Thymus (tissue), 11 donors: Measurements from ENCODE around the gene EVI5. TPM values are rescaled to one million over a fixed set of nuclear protein-coding genes. Genes with fewer than 3 reads are reported as not detected.

Experiments
- DNase-seq, 9 donors: peaks; one replicate each; pipeline ENCODE4 v3.0.0-alpha.2; 2013; ENCODE audit warnings: low spot score in 9 of 9, low read depth in 6 of 9, missing footprints in 1 of 9
- H3K27ac ChIP-seq, 2 donors: one replicate each; pipeline ENCODE4 v1.5.1; 2013; ENCODE audit warnings: control low read depth in 1 of 2, low read depth in 1 of 2, low read length in 1 of 2, mild to moderate bottlenecking in 1 of 2, moderate library complexity in 1 of 2
- H3K27me3 ChIP-seq, 2 donors: one replicate each; pipeline ENCODE4 v1.5.1; 2013; ENCODE audit warnings: low read length in 1 of 2; ENCODE audit not compliant: control insufficient read depth in 2 of 2, insufficient read depth in 1 of 2
- H3K36me3 ChIP-seq, 2 donors: one replicate each; pipeline ENCODE4 v1.5.1; 2013; ENCODE audit warnings: low read length in 1 of 2, mild to moderate bottlenecking in 1 of 2, moderate library complexity in 1 of 2; ENCODE audit not compliant: control insufficient read depth in 2 of 2, insufficient read depth in 2 of 2
- H3K4me1 ChIP-seq, 2 donors: one replicate each; pipeline ENCODE4 v1.5.1; 2013; ENCODE audit warnings: low read length in 2 of 2; ENCODE audit not compliant: control insufficient read depth in 2 of 2, insufficient read depth in 2 of 2
- H3K4me3 ChIP-seq, 2 donors: one replicate each; pipeline ENCODE4 v1.5.1; 2013; ENCODE audit warnings: low read length in 2 of 2, control low read depth in 1 of 2, mild to moderate bottlenecking in 1 of 2
- H3K9me3 ChIP-seq, 2 donors: one replicate each; pipeline ENCODE4 v1.5.1; 2013; ENCODE audit warnings: low read length in 1 of 2, mild to moderate bottlenecking in 1 of 2; ENCODE audit not compliant: control insufficient read depth in 2 of 2, insufficient read depth in 1 of 2
- WGBS: extraction: QIAGEN DNeasy Blood & Tissue Kit; methylation state at CpG from one replicate; pipeline ENCODE4 v1.1.7; 2013; 5-methylcytosine and 5-hydroxymethylcytosine counted together
- polyA plus RNA-seq: library from polyadenylated mRNA; stranded (reverse); fragments of 200-250 nt; gene quantifications from one replicate; pipeline ENCODE4 v1.2.3, GENCODE V29; 2013
- total RNA-seq: library from RNA; stranded (reverse); fragments of 120-200 nt; gene quantifications from one replicate; pipeline ENCODE4 v1.2.4, GENCODE V29; 2013
- donor health status: healthy.

Gene EVI5
- total and polyA plus RNA-seq, 2 donors = 2.8 to 7.1 TPM

DNA sequence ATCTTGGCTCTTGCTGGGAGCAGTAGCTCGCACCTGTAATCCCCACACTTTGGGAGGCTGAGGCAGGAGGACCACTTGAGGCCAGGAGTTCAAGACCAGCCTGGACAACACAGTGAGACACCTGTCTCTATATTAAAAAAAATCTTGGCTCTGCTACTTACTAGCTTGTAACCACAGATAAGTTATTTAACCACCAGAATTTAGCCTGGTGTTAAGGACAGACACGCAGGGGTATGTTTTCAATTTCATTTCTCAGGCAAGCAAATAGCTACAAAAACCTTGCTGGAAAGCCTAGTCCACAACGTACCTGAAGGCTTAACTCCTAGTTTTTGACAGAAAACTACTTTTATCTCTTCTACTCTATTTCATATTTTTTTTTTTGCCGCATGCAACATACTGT lies 273.4 kb downstream of the EVI5 start:
- no peak for DNase-seq
- H3K27ac ChIP-seq = no peak overlapping the region
- no peaks in the 10 kb centered on the region for H3K27me3 ChIP-seq
- H3K36me3 ChIP-seq = no peaks in the 10 kb centered on the region
- H3K4me3 ChIP-seq = no peak overlapping the region
- WGBS = 97% methylated on average over 4 of the region's 4 CpGs
- H3K9me3 ChIP-seq = no peaks in the 10 kb centered on the region
- no peaks in the 10 kb centered on the region for H3K4me1 ChIP-seq

DNA sequence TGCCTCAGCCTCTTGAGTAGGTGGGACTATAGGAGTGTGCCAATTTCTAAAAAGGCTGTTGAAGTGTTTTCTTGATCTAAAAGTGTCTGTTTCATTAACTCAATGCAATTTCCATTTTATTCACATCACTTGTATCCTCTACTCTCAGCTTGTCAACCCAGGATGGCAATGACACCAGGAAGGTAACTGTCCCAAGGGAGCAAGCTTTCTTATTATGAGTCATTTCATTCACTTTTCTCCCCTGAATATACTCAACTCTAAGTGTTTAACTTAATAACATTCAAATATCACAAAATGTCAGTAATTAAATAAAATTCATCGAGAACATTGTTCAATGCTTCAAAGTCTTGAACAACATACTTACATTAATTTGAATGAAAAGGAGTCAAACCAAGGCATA lies 275.3 kb downstream of the EVI5 start:
- Histone ChIP-seq H3K36me3 (no peaks in the 10 kb centered on the region), H3K9me3 (no peaks in the 10 kb centered on the region), H3K4me3 (no peak overlapping the region), H3K27me3 (no peaks in the 10 kb centered on the region), H3K27ac (no peak overlapping the region), H3K4me1 (peaks cover 7 to 14% of the 10 kb centered on the region in 2 donors)
- WGBS = 98% methylated on average over 1 of the region's 1 CpG
- no peak for DNase-seq

DNA sequence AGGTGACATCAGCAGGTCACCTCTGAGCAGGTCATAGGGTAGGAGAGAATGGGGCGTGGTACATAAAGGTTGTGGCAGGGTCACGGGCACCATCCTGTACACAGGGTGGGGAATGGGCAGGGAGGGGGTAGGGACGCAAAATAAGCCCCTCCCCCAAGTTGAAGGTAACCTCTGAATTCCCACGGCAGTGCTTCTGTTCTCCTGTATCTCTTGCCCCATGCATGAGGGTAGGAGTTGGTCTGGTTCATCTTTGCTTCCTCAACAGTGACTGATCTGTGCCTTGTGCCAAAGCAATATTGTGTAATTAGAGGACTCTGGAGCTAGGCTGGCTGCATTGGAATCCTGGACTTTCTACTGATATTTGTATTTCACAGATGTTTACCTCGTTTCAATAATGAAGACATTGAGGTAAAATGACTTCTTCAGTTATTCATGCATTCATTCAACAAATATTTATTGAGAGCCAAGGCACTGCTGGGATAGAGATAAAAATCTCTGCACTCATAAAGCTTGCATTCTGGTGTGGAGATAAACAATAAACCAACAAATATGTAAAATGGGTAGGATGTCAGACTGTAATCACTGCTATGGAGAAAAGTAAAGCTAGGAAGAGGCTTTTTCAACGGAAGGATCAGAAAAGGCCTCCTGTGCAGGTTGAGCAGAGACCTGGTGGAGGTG lies 279.8 kb downstream of the EVI5 start:
- no peak for DNase-seq
- no peaks in the 10 kb centered on the region for H3K9me3 ChIP-seq
- 53% methylated on average over 6 of the region's 6 CpGs for WGBS
- H3K4me3 ChIP-seq = no peak overlapping the region
- H3K27me3 ChIP-seq = no peaks in the 10 kb centered on the region
- H3K4me1 ChIP-seq = peaks cover 17 to 28% of the 10 kb centered on the region in 2 donors
- peak overlapping the region; percentile 83 to 91 for H3K27ac ChIP-seq
- H3K36me3 ChIP-seq = no peaks in the 10 kb centered on the region

DNA sequence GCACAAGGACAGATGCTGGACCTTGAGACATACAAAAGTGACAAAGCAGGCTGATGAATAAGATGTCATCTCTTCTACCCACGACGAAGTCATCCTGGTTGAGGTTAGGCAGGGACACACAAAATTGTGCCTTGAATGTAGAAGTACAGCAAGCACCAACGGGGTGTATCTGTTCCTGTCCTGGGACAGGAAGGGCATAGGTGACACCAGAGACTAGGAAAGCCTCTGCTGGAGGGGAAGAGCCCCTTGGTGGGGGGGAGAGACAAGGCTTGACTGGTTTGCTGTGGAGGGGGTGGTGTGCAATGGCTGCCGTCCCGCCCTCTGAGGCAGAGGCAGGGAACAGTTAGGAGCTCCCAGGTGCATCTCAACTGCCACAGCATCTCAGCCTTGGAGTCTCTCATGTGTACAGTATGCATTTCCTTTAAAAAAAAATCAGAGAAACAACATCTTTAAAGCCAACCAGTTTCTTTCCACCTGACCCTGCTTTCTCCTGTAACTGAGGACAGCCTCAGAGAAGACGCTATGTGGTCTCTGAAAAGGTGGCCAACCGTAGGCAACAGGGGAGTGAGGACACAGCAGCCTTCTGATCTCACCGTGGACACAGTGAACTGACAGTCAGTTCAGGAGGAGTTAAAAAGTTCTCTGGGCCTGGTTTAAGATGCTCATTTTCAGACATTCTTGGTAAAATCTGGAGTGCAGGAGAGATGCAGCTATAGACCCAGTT lies 280.5 kb downstream of the EVI5 start:
- no peaks in the 10 kb centered on the region for H3K9me3 ChIP-seq
- no peaks in the 10 kb centered on the region for H3K36me3 ChIP-seq
- no peaks in the 10 kb centered on the region for H3K27me3 ChIP-seq
- DNase-seq = peak in 6 of 9 donors; percentile 50 to 84 (median 66)
- H3K4me3 ChIP-seq = no peak overlapping the region
- peaks cover 17 to 29% of the 10 kb centered on the region in 2 donors for H3K4me1 ChIP-seq
- 10% methylated on average over 8 of the region's 8 CpGs for WGBS
- H3K27ac ChIP-seq = peak overlapping the region; percentile 83 to 91

DNA sequence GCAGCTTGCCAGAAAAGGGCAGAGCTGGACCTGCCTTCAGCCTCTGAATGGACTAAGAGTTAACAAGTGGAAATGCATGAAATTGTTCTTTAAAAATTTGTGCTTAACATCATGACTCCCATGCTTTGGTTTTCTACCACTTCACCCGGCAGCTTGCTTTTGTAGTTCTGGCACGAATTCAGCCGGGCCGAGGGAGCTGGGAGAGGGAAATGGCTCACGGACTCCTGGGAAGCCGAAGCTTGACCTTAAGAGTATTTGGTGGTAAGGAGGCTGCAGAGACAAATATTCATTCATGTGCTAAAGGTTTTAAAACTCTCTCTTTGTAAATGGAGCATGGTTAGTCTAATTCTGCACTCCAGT lies 281.0 kb downstream of the EVI5 start:
- no peaks in the 10 kb centered on the region for H3K36me3 ChIP-seq
- H3K4me3 ChIP-seq = no peak overlapping the region
- peaks cover 17 to 32% of the 10 kb centered on the region in 2 donors for H3K4me1 ChIP-seq
- no peak for DNase-seq
- H3K9me3 ChIP-seq = no peaks in the 10 kb centered on the region
- H3K27ac ChIP-seq = peak overlapping the region in 1 of 2 donors; percentile 91
- no peaks in the 10 kb centered on the region for H3K27me3 ChIP-seq
- 92% methylated on average over 6 of the region's 6 CpGs for WGBS

DNA sequence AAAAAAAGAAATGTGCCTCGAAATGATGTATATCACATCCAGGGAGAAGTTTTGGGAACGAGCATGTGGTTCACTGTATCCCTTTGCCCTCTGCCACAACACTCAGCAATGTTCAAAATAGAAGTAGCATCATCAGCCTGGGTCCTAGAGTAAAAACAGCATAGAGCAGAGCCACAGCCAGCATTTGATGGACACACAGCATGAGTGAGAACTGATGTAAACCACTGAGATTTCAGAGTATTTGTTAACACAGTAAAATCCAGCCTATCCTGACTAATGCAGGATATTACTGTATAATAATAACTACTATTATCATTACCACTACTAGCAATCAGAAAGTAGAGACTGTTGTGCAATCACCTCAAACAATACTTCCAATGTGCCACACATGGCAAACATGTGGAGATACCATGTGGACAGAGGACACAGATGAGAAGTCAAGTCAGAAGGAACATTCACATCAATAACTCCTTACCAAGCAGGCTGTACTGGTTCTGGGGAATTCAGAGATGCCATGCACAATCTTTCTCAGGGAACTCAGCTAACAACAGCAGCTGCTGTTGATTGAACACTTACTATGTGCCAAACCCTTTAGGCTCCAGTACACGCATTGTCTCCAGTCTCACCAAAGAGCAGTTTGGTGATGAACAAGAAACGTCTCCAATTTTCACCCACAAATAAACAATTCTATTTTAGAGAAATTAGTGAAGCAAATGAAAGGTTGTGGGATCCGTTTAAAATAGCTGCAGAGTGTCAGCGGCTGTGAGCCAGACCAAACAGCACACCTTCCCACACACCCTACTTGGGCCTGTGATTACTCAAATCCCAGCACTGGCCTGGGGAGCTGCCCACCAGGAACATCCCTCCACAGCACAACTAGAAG lies 281.6 kb downstream of the EVI5 start:
- 82% methylated on average over 6 of the region's 6 CpGs for WGBS
- DNase-seq = peak in 1 of 9 donors; percentile 32
- no peak overlapping the region for H3K4me3 ChIP-seq
- no peaks in the 10 kb centered on the region for H3K27me3 ChIP-seq
- peaks cover 17 to 32% of the 10 kb centered on the region in 2 donors for H3K4me1 ChIP-seq
- H3K27ac ChIP-seq = peak overlapping the region in 1 of 2 donors; percentile 91
- H3K36me3 ChIP-seq = no peaks in the 10 kb centered on the region
- no peaks in the 10 kb centered on the region for H3K9me3 ChIP-seq

DNA sequence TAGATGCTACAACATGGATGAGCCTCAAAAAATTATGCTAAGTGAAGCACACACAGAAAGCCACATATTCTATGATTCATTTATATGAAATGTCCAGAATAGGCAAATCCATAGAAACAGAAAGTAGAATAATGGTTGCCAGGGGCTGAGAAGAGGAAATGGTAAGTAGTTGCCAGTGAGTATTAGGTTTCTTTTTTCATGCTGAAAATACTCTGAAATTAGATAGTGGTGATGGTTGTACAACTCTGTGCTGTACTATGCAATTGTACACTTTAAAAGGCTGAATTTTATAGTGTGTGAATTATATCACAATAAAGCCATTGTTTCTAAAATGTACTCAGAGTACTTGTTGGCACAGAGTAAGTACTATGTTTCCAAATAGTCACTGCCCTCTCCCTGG lies 282.7 kb downstream of the EVI5 start:
- no peaks in the 10 kb centered on the region for H3K36me3 ChIP-seq
- no peaks in the 10 kb centered on the region for H3K9me3 ChIP-seq
- no peak overlapping the region for H3K4me3 ChIP-seq
- no peaks in the 10 kb centered on the region for H3K27me3 ChIP-seq
- H3K4me1 ChIP-seq = peaks cover 17 to 32% of the 10 kb centered on the region in 2 donors
- no peak for DNase-seq
- H3K27ac ChIP-seq = no peak overlapping the region

DNA sequence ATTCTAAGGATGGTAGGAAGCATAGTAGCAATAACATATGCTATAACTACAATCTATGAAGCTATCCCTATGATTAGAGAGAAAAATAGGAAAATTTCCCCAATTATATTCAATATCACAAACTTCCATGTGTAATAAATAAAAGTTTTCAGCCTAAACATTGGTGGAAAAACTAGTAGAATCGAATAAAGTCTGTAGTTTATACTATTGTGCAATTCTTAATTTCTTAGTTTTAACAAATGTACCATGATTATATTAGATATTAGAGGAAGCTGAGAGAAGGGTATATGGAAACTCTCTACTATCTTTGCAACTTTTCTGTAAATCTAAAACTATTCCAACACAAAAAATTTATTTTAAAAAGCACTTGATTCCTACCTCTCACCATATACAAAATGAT lies 284.4 kb downstream of the EVI5 start:
- Histone ChIP-seq H3K9me3 (no peaks in the 10 kb centered on the region), H3K4me3 (no peak overlapping the region), H3K27me3 (no peaks in the 10 kb centered on the region), H3K27ac (no peak overlapping the region), H3K4me1 (peaks cover 17 to 34% of the 10 kb centered on the region in 2 donors), H3K36me3 (no peaks in the 10 kb centered on the region)
- WGBS = 92% methylated on average over 1 of the region's 1 CpG
- no peak for DNase-seq
